Right atrium auricular region (tissue), 2 donors: Measurements from ENCODE around the gene PDIA6. TPM values are rescaled to one million over a fixed set of nuclear protein-coding genes. Genes with fewer than 3 reads are reported as not detected.
"Not testable (repeated sequence)": the region's sequence is repeated elsewhere in the genome, so short reads cannot be mapped to it uniquely, and the experiment has no call there.

Source experiments
- DNase-seq: peaks from one replicate; pipeline ENCODE4 v3.0.0-alpha.2; 2019; ENCODE audit warnings: low spot score
- H3K27ac ChIP-seq, 2 donors: fragments of 200-600 bp; sonication (generic); 1 replicate in 1 of 2; 2 replicates in 1 of 2; pipeline ENCODE4 v1.5.1; 2016 to 2019
- H3K27me3 ChIP-seq, 2 donors: fragments of 200-600 bp; sonication (generic); one replicate each; pipeline versions ENCODE4 v1.5.1 to v1.6.0; 2017 to 2019
- H3K36me3 ChIP-seq: fragments of 200-600 bp; sonication (generic); one replicate; pipeline ENCODE4 v1.5.1; 2016
- H3K4me1 ChIP-seq, 2 donors: fragments of 200-600 bp; sonication (generic); one replicate each; pipeline versions ENCODE4 v1.5.1 to v1.6.0; 2017 to 2019
- H3K4me3 ChIP-seq, 2 donors: fragments of 200-600 bp; sonication (generic); 1 replicate in 1 of 2; 2 replicates in 1 of 2; pipeline ENCODE4 v1.5.1; 2017 to 2019; ENCODE audit warnings: mild to moderate bottlenecking in 1 of 2, moderate library complexity in 1 of 2
- H3K9me3 ChIP-seq, 2 donors: fragments of 200-600 bp; sonication (generic); one replicate each; pipeline ENCODE4 v1.5.1; 2019
- CTCF ChIP-seq, 2 donors: fragments of 200-600 bp; sonication (generic); IDR thresholded peaks; one replicate each; pipeline ENCODE4 v1.5.1; 2019; ENCODE audit warnings: antibody characterized with exemption in 2 of 2
- total RNA-seq, 2 donors: library from RNA; depleted of rRNA; stranded (reverse); fragments of >200 nt; gene quantifications; one replicate each; pipeline ENCODE4 v1.1.0, GENCODE V29; 2016

Gene PDIA6
- total RNA-seq, 2 donors from 2014 or later = 89.0 to 94.4 TPM

- no peak overlapping the region for H3K4me3 ChIP-seq
- no peaks in the 10 kb centered on the region for H3K27me3 ChIP-seq
- H3K27ac ChIP-seq = no peak overlapping the region
- no peak for DNase-seq
- H3K4me1 ChIP-seq = peaks cover 0 to 11% of the 10 kb centered on the region in 2 donors
- H3K9me3 ChIP-seq = no peaks in the 10 kb centered on the region
- no peak for TF ChIP-seq CTCF (IDR thresholded peaks at IDR 0.05)
- H3K36me3 ChIP-seq = no peaks in the 10 kb centered on the region
Measured at GRCh38 chr2:10819714-10820314, 7.2 kb upstream of the PDIA6 start.

- no peaks in the 10 kb centered on the region for H3K9me3 ChIP-seq
- H3K36me3 ChIP-seq = no peaks in the 10 kb centered on the region
- H3K27ac ChIP-seq = no peak overlapping the region
- DNase-seq = no peak
- peaks cover 0 to 11% of the 10 kb centered on the region in 2 donors for H3K4me1 ChIP-seq
- no peaks in the 10 kb centered on the region for H3K27me3 ChIP-seq
- no peak overlapping the region for H3K4me3 ChIP-seq
- no peak for TF ChIP-seq CTCF (IDR thresholded peaks at IDR 0.05)
Measured at GRCh38 chr2:10818984-10819383, 6.4 kb upstream of the PDIA6 start.

- H3K27ac ChIP-seq, DNase-seq, H3K27me3 ChIP-seq, H3K36me3 ChIP-seq, H3K4me3 ChIP-seq, H3K9me3 ChIP-seq: not testable (repeated sequence)
- peaks cover 0 to 12% of the 10 kb centered on the region in 2 donors for H3K4me1 ChIP-seq
Measured at GRCh38 chr2:10818305-10818704, 5.7 kb upstream of the PDIA6 start.

- Histone ChIP-seq H3K27me3 (no peaks in the 10 kb centered on the region), H3K27ac (no peak overlapping the region), H3K36me3 (no peaks in the 10 kb centered on the region), H3K4me3 (no peak overlapping the region), H3K9me3 (no peaks in the 10 kb centered on the region), H3K4me1 (peaks cover 0 to 15% of the 10 kb centered on the region in 2 donors)
- TF ChIP-seq CTCF (IDR thresholded peaks at IDR 0.05) = no peak
- DNase-seq = no peak
Measured at GRCh38 chr2:10817413-10817812, 4.8 kb upstream of the PDIA6 start.

GRCh38 chr2:10814571-10815331 lies 2.2 kb upstream of the PDIA6 start:
- no peak overlapping the region for H3K4me3 ChIP-seq
- DNase-seq = no peak
- H3K36me3 ChIP-seq = no peaks in the 10 kb centered on the region
- no peaks in the 10 kb centered on the region for H3K27me3 ChIP-seq
- no peak for TF ChIP-seq CTCF (IDR thresholded peaks at IDR 0.05)
- H3K27ac ChIP-seq = no peak overlapping the region
- H3K4me1 ChIP-seq = peaks cover 0 to 23% of the 10 kb centered on the region in 2 donors
- H3K9me3 ChIP-seq = no peaks in the 10 kb centered on the region

GRCh38 chr2:10814142-10814541 lies 1.6 kb upstream of the PDIA6 start:
- Histone ChIP-seq H3K9me3 (no peaks in the 10 kb centered on the region), H3K27me3 (no peaks in the 10 kb centered on the region), H3K36me3 (no peaks in the 10 kb centered on the region), H3K4me3 (no peak overlapping the region), H3K27ac (no peak overlapping the region), H3K4me1 (peaks cover 0 to 23% of the 10 kb centered on the region in 2 donors)
- TF ChIP-seq CTCF (IDR thresholded peaks at IDR 0.05) = no peak
- no peak for DNase-seq

- Histone ChIP-seq H3K4me3 (peak overlapping the region; percentile 89 to 96), H3K4me1 (peaks cover 0 to 23% of the 10 kb centered on the region in 2 donors), H3K27ac (peak overlapping the region; percentile 83 to 95)
- not testable (repeated sequence) for H3K9me3 ChIP-seq, H3K27me3 ChIP-seq, H3K36me3 ChIP-seq, DNase-seq
Measured at GRCh38 chr2:10813163-10814138, 866 bp upstream of the PDIA6 start.
